Osteoblast (primary cell): ENCODE measurements around the gene DLG2. TPM values are rescaled to one million over a fixed set of nuclear protein-coding genes. Genes with fewer than 3 reads are reported as not detected.
"Not testable (repeated sequence)": the region's sequence is repeated elsewhere in the genome, so short reads cannot be mapped to it uniquely, and the experiment has no call there.

Source experiments
- DNase-seq: peaks from one replicate; pipeline ENCODE4 v3.0.0; 2011; ENCODE audit warnings: low spot score, mixed read lengths; ENCODE audit not compliant: insufficient read length; ENCODE audit errors: missing footprints
- H2AFZ ChIP-seq: 2 replicates; pipeline ENCODE4 v1.6.0; 2011; ENCODE audit warnings: mild to moderate bottlenecking, low read length
- H3K27ac ChIP-seq: 2 replicates; pipeline ENCODE4 v1.5.1; 2011; ENCODE audit warnings: mild to moderate bottlenecking, low read depth, low read length, moderate library complexity
- H3K27me3 ChIP-seq: 2 replicates; pipeline ENCODE4 v1.6.0; 2012; ENCODE audit warnings: mild to moderate bottlenecking, control low read depth, inconsistent platforms, low read length, moderate library complexity; ENCODE audit not compliant: insufficient read depth
- H3K36me3 ChIP-seq: 2 replicates; pipeline ENCODE4 v1.5.1; 2011; ENCODE audit warnings: mild to moderate bottlenecking, low read length, control low read depth, moderate library complexity; ENCODE audit not compliant: insufficient read depth
- H3K4me1 ChIP-seq: 2 replicates; pipeline ENCODE4 v1.5.1; 2011; ENCODE audit warnings: mild to moderate bottlenecking, low read length, control low read depth, moderate library complexity; ENCODE audit not compliant: insufficient read depth
- H3K4me2 ChIP-seq: 2 replicates; pipeline ENCODE4 v1.6.0; 2011; ENCODE audit warnings: mild to moderate bottlenecking, low read length; ENCODE audit not compliant: insufficient read depth
- H3K4me3 ChIP-seq: fragments of 200-600 bp; sonication (generic); 3 replicates; pipeline ENCODE4 v1.5.1; 2012; ENCODE audit warnings: mild to moderate bottlenecking, low read length, inconsistent platforms; ENCODE audit not compliant: insufficient read depth
- H3K79me2 ChIP-seq: 2 replicates; pipeline ENCODE4 v1.6.0; 2012; ENCODE audit warnings: mild to moderate bottlenecking, low read length, control low read depth, inconsistent platforms; ENCODE audit not compliant: insufficient read depth
- H3K9me3 ChIP-seq: 2 replicates; pipeline ENCODE4 v1.5.1; 2011; ENCODE audit warnings: low read depth, low read length, control low read depth
- H4K20me1 ChIP-seq: 2 replicates; pipeline ENCODE4 v1.6.0; 2012; ENCODE audit warnings: mild to moderate bottlenecking, low read length, control low read depth; ENCODE audit not compliant: insufficient read depth
- CTCF ChIP-seq: IDR thresholded peaks from 2 replicates; pipeline ENCODE4 v1.5.1; 2011; ENCODE audit warnings: mild to moderate bottlenecking, low read depth, low read length, moderate library complexity; ENCODE audit errors: extremely low read depth
- total RNA-seq: library from RNA; depleted of rRNA; stranded (reverse); fragments of >200 nt; gene quantifications from 2 replicates; pipeline ENCODE4 v1.2.3, GENCODE V29; 2012

The DLG2 gene
- total RNA-seq, 1 donor = 3.3 TPM

GRCh38 chr11:85620256-85620655, 6.9 kb downstream of the DLG2 start:
- no peak for DNase-seq
- no peaks in the 10 kb centered on the region for H4K20me1 ChIP-seq
- no peak for TF ChIP-seq CTCF
- H3K4me2 ChIP-seq = no peak overlapping the region
- H3K4me3 ChIP-seq = no peak overlapping the region
- H3K27ac ChIP-seq = no peak overlapping the region
- no peaks in the 10 kb centered on the region for H3K36me3 ChIP-seq
- no peaks in the 10 kb centered on the region for H3K79me2 ChIP-seq
- no peaks in the 10 kb centered on the region for H3K27me3 ChIP-seq
- no peak overlapping the region for H2AFZ ChIP-seq
- H3K9me3 ChIP-seq = no peaks in the 10 kb centered on the region
- H3K4me1 ChIP-seq = no peaks in the 10 kb centered on the region

- no peak for DNase-seq
- H3K27ac ChIP-seq = no peak overlapping the region
- H3K9me3 ChIP-seq = no peaks in the 10 kb centered on the region
- no peaks in the 10 kb centered on the region for H4K20me1 ChIP-seq
- no peak overlapping the region for H3K4me3 ChIP-seq
- H3K79me2 ChIP-seq = no peaks in the 10 kb centered on the region
- H2AFZ ChIP-seq = no peak overlapping the region
- no peak overlapping the region for H3K4me2 ChIP-seq
- H3K4me1 ChIP-seq = no peaks in the 10 kb centered on the region
- H3K36me3 ChIP-seq = no peaks in the 10 kb centered on the region
- H3K27me3 ChIP-seq = no peaks in the 10 kb centered on the region
- no peak for TF ChIP-seq CTCF
Observed at GRCh38 chr11:85619499-85619898, 7.6 kb downstream of the DLG2 start.

GRCh38 chr11:85611643-85612042, 15.5 kb downstream of the DLG2 start:
- not testable (repeated sequence) for H3K4me1 ChIP-seq, DNase-seq, H3K36me3 ChIP-seq, H3K9me3 ChIP-seq, H3K79me2 ChIP-seq, H2AFZ ChIP-seq, H4K20me1 ChIP-seq, H3K27ac ChIP-seq, H3K4me2 ChIP-seq, H3K4me3 ChIP-seq, H3K27me3 ChIP-seq

GRCh38 chr11:85609286-85609685, 17.9 kb downstream of the DLG2 start:
- H3K9me3 ChIP-seq, H3K79me2 ChIP-seq, H3K36me3 ChIP-seq, H3K4me3 ChIP-seq, H3K4me2 ChIP-seq, H3K4me1 ChIP-seq, H4K20me1 ChIP-seq, H2AFZ ChIP-seq, H3K27ac ChIP-seq, DNase-seq, H3K27me3 ChIP-seq: not testable (repeated sequence)

GRCh38 chr11:85608621-85609020, 18.5 kb downstream of the DLG2 start:
- H3K27me3 ChIP-seq, H3K27ac ChIP-seq, H3K9me3 ChIP-seq, H2AFZ ChIP-seq, H3K36me3 ChIP-seq, H3K4me3 ChIP-seq, DNase-seq, H3K4me2 ChIP-seq, H3K79me2 ChIP-seq, H4K20me1 ChIP-seq, H3K4me1 ChIP-seq: not testable (repeated sequence)

GRCh38 chr11:85606237-85606636, 20.9 kb downstream of the DLG2 start:
- H4K20me1 ChIP-seq, H2AFZ ChIP-seq, H3K27ac ChIP-seq, H3K4me1 ChIP-seq, H3K79me2 ChIP-seq, H3K36me3 ChIP-seq, H3K9me3 ChIP-seq, DNase-seq, H3K27me3 ChIP-seq, H3K4me2 ChIP-seq, H3K4me3 ChIP-seq: not testable (repeated sequence)
